ENCODE results near the gene DNAJC6. TPM values are rescaled to one million over a fixed set of nuclear protein-coding genes. Genes with fewer than 3 reads are reported as not detected.

The DNAJC6 gene
- total RNA-seq, 1 donor from 2014 or later, result 13.0 TPM

DNA sequence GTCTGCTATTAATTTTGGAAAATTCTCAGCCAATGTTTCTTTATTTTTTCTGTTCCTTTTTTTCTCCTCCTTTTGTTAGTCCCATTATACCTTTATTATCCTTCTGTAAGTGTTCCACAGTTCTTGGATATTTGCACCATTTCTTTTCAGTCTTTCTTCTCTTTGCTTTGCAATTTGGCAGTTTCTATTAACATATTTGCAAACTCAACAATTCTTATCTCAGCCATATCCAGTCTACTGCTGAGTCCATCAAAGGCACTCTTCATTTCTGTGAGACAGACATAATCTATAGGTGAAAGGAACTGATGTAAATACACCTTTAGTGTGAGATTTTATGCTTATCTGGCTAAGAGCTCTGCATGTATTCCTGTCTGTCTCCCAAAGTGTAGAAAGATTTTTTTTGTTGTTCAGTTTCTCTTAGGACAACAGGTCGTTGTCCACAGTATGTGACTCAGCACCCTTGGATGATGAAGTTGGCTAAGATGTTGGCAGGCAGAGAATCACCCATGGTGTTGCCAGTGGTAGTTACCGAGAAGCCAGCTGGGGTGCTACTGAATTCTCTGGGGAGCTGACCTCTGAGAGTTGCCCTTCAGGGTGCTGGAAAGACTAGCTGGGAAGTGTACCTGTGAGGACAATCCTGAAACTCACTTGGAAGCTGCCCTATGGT lies 149.5 kb downstream of the DNAJC6 start:
- intact Hi-C loops (cut with micrococcal nuclease), result loop anchor here (1.0 to 5.0 kb wide), 8 partner anchors 28 to 392 kb away; partner anchors contain the start of gene DNAJC6

DNA sequence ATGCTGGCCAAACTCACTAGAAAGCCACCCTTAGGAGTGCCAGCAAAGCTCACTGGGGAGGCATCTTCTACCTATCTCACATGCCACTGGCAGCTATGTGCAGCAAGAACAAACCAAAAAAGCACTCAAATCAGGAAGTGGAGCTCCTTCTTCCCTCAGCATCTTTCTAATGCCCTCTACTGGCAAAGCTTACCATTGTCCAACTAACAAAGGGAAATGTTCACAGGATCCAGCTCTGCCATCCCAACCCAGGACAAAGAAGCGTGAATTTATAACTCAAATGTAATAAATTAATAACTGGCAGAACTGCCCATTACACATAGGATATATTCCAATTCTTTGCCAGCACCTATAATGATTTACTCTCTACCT lies 150.0 kb downstream of the DNAJC6 start:
- intact Hi-C loops (cut with micrococcal nuclease), result loop anchor here (1.0 to 5.0 kb wide), 8 partner anchors 28 to 392 kb away; partner anchors contain the start of gene DNAJC6

Other genes with a start within 250 kb of the DNAJC6 start
- gene AK4, start 161.3 kb upstream of the DNAJC6 start, total RNA-seq, result 56.5 and 58.0 TPM in 2 replicates
- 3.3 and 3.6 TPM in 2 replicates for gene LEPR, start 111.1 kb downstream of the DNAJC6 start, total RNA-seq
- gene LEPROT, start 111.1 kb downstream of the DNAJC6 start, total RNA-seq, result 41.4 and 41.9 TPM in 2 replicates

All from T-helper 1 cell treated with Interleukin-12 subunit alpha and Interleukin-12 subunit beta and Interleukin-4 antibody, amounts not matched to agents 30 ng/mL and 1 ng/mL, for 36 hours (primary cell).